ENCODE measurements around the gene UGT1A6. TPM values are rescaled to one million over a fixed set of nuclear protein-coding genes. Genes with fewer than 3 reads are reported as not detected.

UGT1A6 gene
- total and polyA plus RNA-seq, 2 donors (not counting 3 experiments of a cell fraction or from before 2014, with no cell fraction given) = not detected

- FAIRE-seq (no peak), DNase-seq (ENCODE audit: low read depth, low spot score) (no peak)
- ChIA-PET CTCF (interaction anchor here (1.0 kb wide), 1 partner anchor 9 kb away, joined by 5 read pairs; no protein-coding TSS in a partner anchor), POLR2A (no interaction called here)
- no peaks in the 10 kb centered on the region for H3K36me3 ChIP-seq (ENCODE audit: control insufficient read depth in 2 of 2, extremely low read depth in 1 of 2, insufficient read depth in 2 of 2, low read length in 2 of 2)
- no peak overlapping the region for H3K9ac ChIP-seq (replicated peaks; ENCODE audit: extremely low read depth, insufficient read depth, low read length)
- H3K4me2 ChIP-seq (ENCODE audit: insufficient read depth, low read length) = no peak overlapping the region
- TF ChIP-seq GATA2 (IDR thresholded peaks at IDR 0.05; ENCODE audit: insufficient read depth, insufficient read length, low read depth, low read length) = no peak
- TF ChIP-seq CTCF (IDR thresholded peaks at IDR 0.05; ENCODE audit: extremely low read depth in 1 of 2, insufficient read depth in 1 of 2, low read depth in 1 of 2, low read length in 2 of 2) = no peak
- no peak for TF ChIP-seq JUN (IDR thresholded peaks at IDR 0.05; ENCODE audit: borderline replicate concordance, insufficient read depth, insufficient read length, low read depth)
- no peak for TF ChIP-seq MAX (IDR thresholded peaks at IDR 0.05; ENCODE audit: insufficient read depth, insufficient read length)
- BruUV-seq (replicated peaks) = no TSS peak
- no peaks in the 10 kb centered on the region for H3K9me1 ChIP-seq (replicated peaks; ENCODE audit: control insufficient read depth, extremely low read depth, insufficient read depth, low read length)
- dilution Hi-C loops (cut with MboI; ENCODE audit: extremely low pct_ligation_motif_present, low sequenced_read_pairs) = no loop called here
- no peaks in the 10 kb centered on the region for H3K79me2 ChIP-seq (ENCODE audit: control insufficient read depth, insufficient read depth, low read length)
- no peaks in the 10 kb centered on the region for H4K20me1 ChIP-seq (replicated peaks; ENCODE audit: control insufficient read depth, extremely low read depth, insufficient read depth, low read length)
- no peak overlapping the region for H3K4me3 ChIP-seq (replicated peaks in 1 of 3; ENCODE audit: insufficient read depth in 1 of 3, low read depth in 1 of 3, low read length in 3 of 3)
- H3K27ac ChIP-seq (ENCODE audit: insufficient read depth, low read depth, low read length) = no peak overlapping the region
- no peaks in the 10 kb centered on the region for H3K9me3 ChIP-seq (replicated peaks; ENCODE audit: control insufficient read depth, insufficient read depth, low read length)
- peaks cover 4% of the 10 kb centered on the region for H3K4me1 ChIP-seq (ENCODE audit: control insufficient read depth, extremely low read depth, insufficient read depth, low read length)
- intact Hi-C loops (cut with micrococcal nuclease) = no loop called here
- H2AFZ ChIP-seq (ENCODE audit: low read depth, low read length) = no peak overlapping the region
- H3K27me3 ChIP-seq (ENCODE audit: control insufficient read depth in 2 of 2, insufficient read depth in 2 of 2, low read length in 2 of 2) = no peaks in the 10 kb centered on the region
Observed at GRCh38 chr2:233702238-233702637, 9.5 kb downstream of the UGT1A6 start.

- Histone ChIP-seq H3K4me3 (replicated peaks in 1 of 3; ENCODE audit: insufficient read depth in 1 of 3, low read depth in 1 of 3, low read length in 3 of 3) (no peak overlapping the region), H3K9me3 (replicated peaks; ENCODE audit: control insufficient read depth, insufficient read depth, low read length) (no peaks in the 10 kb centered on the region), H3K27me3 (ENCODE audit: control insufficient read depth in 2 of 2, insufficient read depth in 2 of 2, low read length in 2 of 2) (no peaks in the 10 kb centered on the region), H2AFZ (ENCODE audit: low read depth, low read length) (no peak overlapping the region), H3K4me2 (ENCODE audit: insufficient read depth, low read length) (no peak overlapping the region), H3K9ac (replicated peaks; ENCODE audit: extremely low read depth, insufficient read depth, low read length) (no peak overlapping the region), H4K20me1 (replicated peaks; ENCODE audit: control insufficient read depth, extremely low read depth, insufficient read depth, low read length) (no peaks in the 10 kb centered on the region), H3K4me1 (ENCODE audit: control insufficient read depth, extremely low read depth, insufficient read depth, low read length) (peaks cover 2% of the 10 kb centered on the region), H3K9me1 (replicated peaks; ENCODE audit: control insufficient read depth, extremely low read depth, insufficient read depth, low read length) (no peaks in the 10 kb centered on the region), H3K36me3 (ENCODE audit: control insufficient read depth in 2 of 2, extremely low read depth in 1 of 2, insufficient read depth in 2 of 2, low read length in 2 of 2) (no peaks in the 10 kb centered on the region), H3K27ac (ENCODE audit: insufficient read depth, low read depth, low read length) (no peak overlapping the region), H3K79me2 (ENCODE audit: control insufficient read depth, insufficient read depth, low read length) (no peaks in the 10 kb centered on the region)
- FAIRE-seq (no peak), DNase-seq (ENCODE audit: low read depth, low spot score) (no peak)
- intact Hi-C loops (cut with micrococcal nuclease) = no loop called here
- ChIA-PET POLR2A (no interaction called here), CTCF (interaction anchor here (1.4 kb wide), 1 partner anchor 209 kb away, joined by 3 read pairs; no protein-coding TSS in a partner anchor)
- dilution Hi-C loops (cut with MboI; ENCODE audit: extremely low pct_ligation_motif_present, low sequenced_read_pairs) = no loop called here
- BruUV-seq (replicated peaks) = no TSS peak
- TF ChIP-seq POLR2A (IDR thresholded peaks at IDR 0.05; ENCODE audit: low read depth, low read length) (no peak), CTCF (IDR thresholded peaks at IDR 0.05; ENCODE audit: extremely low read depth in 1 of 2, insufficient read depth in 1 of 2, low read depth in 1 of 2, low read length in 2 of 2) (no peak), GATA2 (IDR thresholded peaks at IDR 0.05; ENCODE audit: insufficient read depth, insufficient read length, low read depth, low read length) (no peak), MYC (IDR thresholded peaks at IDR 0.05; ENCODE audit: low read depth, low read length) (no peak), MAX (IDR thresholded peaks at IDR 0.05; ENCODE audit: insufficient read depth, insufficient read length) (no peak), EZH2 (IDR thresholded peaks at IDR 0.05; ENCODE audit: borderline replicate concordance, low read depth, low read length, severe bottlenecking) (no peak), JUN (IDR thresholded peaks at IDR 0.05; ENCODE audit: borderline replicate concordance, insufficient read depth, insufficient read length, low read depth) (no peak), FOS (IDR thresholded peaks at IDR 0.05; ENCODE audit: borderline replicate concordance, insufficient read depth, low read length) (no peak), POLR2AphosphoS5 (IDR thresholded peaks at IDR 0.05; ENCODE audit: insufficient read depth, low read depth, low read length) (no peak)
Observed at GRCh38 chr2:233705911-233706506, 13.3 kb downstream of the UGT1A6 start.
